ENCODE results near the gene GADD45G. TPM values are rescaled to one million over a fixed set of nuclear protein-coding genes. Genes with fewer than 3 reads are reported as not detected.

Gene GADD45G
- total and polyA plus RNA-seq, 12 donors = 9.4 to 125 (median 21.2) TPM

GRCh38 chr9:89592963-89593726 lies 11.7 kb upstream of the GADD45G start:
- Histone ChIP-seq H3K27me3 (peaks cover 0 to 14% (median 0%) of the 10 kb centered on the region in 7 donors), H3K4me3 (no peak overlapping the region), H3K36me3 (no peaks in the 10 kb centered on the region), H3K9me3 (no peaks in the 10 kb centered on the region), H3K27ac (no peak overlapping the region), H3K4me1 (peaks cover 0 to 2% (median 0%) of the 10 kb centered on the region in 9 donors)
- no peak for TF ChIP-seq CTCF (IDR thresholded peaks at IDR 0.05)
- ATAC-seq = peak in 1 of 8 donors; percentile 15
- no peak for DNase-seq
- WGBS, 2 donors = 63 to 71% methylated on average over 13 of the region's 13 CpGs
- intact Hi-C loops (cut with DNase I) = loop anchor here in 7 of 10 donors (10.0 kb wide), 3 partner anchors 1162 to 1282 kb away; no protein-coding TSS in a partner anchor

GRCh38 chr9:89593727-89594427 lies 10.9 kb upstream of the GADD45G start:
- no peak overlapping the region for H3K27ac ChIP-seq
- H3K27me3 ChIP-seq = peaks cover 0 to 14% (median 0%) of the 10 kb centered on the region in 7 donors
- peaks cover 0 to 2% (median 0%) of the 10 kb centered on the region in 9 donors for H3K4me1 ChIP-seq
- WGBS, 2 donors = 41 to 48% methylated on average over 14 of the region's 14 CpGs
- DNase-seq = no peak
- no peaks in the 10 kb centered on the region for H3K36me3 ChIP-seq
- no peaks in the 10 kb centered on the region for H3K9me3 ChIP-seq
- intact Hi-C loops (cut with DNase I) = loop anchor here in 7 of 10 donors (10.0 kb wide), 3 partner anchors 1161 to 1281 kb away; no protein-coding TSS in a partner anchor
- H3K4me3 ChIP-seq = no peak overlapping the region
- peak in 5 of 8 donors; percentile 36 to 67 (median 47) for ATAC-seq
- peak in 8 of 9 donors; percentile 40 to 70 (median 58) for TF ChIP-seq CTCF (IDR thresholded peaks at IDR 0.05)

- H3K27ac ChIP-seq = no peak overlapping the region
- intact Hi-C loops (cut with DNase I) = loop anchor here in 8 of 10 donors (5.0 to 10.0 kb wide), 4 partner anchors 1160 to 1280 kb away; no protein-coding TSS in a partner anchor
- WGBS, 2 donors = 87% methylated on average over 8 of the region's 8 CpGs
Observed at GRCh38 chr9:89594811-89595550, 9.8 kb upstream of the GADD45G start.

More at GRCh38 chr9:89594811-89595550, 9.8 kb upstream of the GADD45G start:
- no peak for TF ChIP-seq CTCF (IDR thresholded peaks at IDR 0.05)
- H3K4me1 ChIP-seq = peaks cover 0 to 2% (median 0%) of the 10 kb centered on the region in 9 donors
- ATAC-seq (no peak), DNase-seq (no peak)
- peaks cover 0 to 13% (median 0%) of the 10 kb centered on the region in 7 donors for H3K27me3 ChIP-seq
- H3K4me3 ChIP-seq = no peak overlapping the region
- H3K36me3 ChIP-seq = no peaks in the 10 kb centered on the region
- H3K9me3 ChIP-seq = no peaks in the 10 kb centered on the region
